ENCODE measurements around the gene CCDC78. TPM values are rescaled to one million over a fixed set of nuclear protein-coding genes. Genes with fewer than 3 reads are reported as not detected.

CCDC78 gene
- total and polyA plus RNA-seq, 2 of the 13 experiments (the other 11 are each of a cell fraction or from before 2014, with no cell fraction given) = 0.53 to 1.5 TPM

- TF ChIP-seq ADNP (CRISPR knock-in tag; IDR thresholded peaks at IDR 0.05) (no peak), MLLT10 (CRISPR knock-in tag; IDR thresholded peaks at IDR 0.05) (no peak), ZNF260 (CRISPR knock-in tag; IDR thresholded peaks at IDR 0.05; ENCODE audit: borderline replicate concordance, low read depth) (no peak), CENPX (CRISPR knock-in tag; IDR thresholded peaks at IDR 0.05) (no peak), TGIF2 (CRISPR knock-in tag; IDR thresholded peaks at IDR 0.05) (peak; percentile 64), PTBP1 (IDR thresholded peaks at IDR 0.05; ENCODE audit: low read depth, low read length, poor library complexity, severe bottlenecking) (no peak), ZGPAT (CRISPR knock-in tag; IDR thresholded peaks at IDR 0.05) (peak; percentile 87), TOPORS (CRISPR knock-in tag; IDR thresholded peaks at IDR 0.05) (peak; percentile 85; the same call in 1 of the 2 replicates), KLF16 (CRISPR knock-in tag; IDR thresholded peaks at IDR 0.05) (peak in 1 of 2 experiments; percentile 94; a peak in 2 of 4 replicates), SNRNP70 (IDR thresholded peaks at IDR 0.05; ENCODE audit: low read depth, low read length) (no peak), SOX13 (IDR thresholded peaks at IDR 0.05) (no peak), SOX13 (CRISPR knock-in tag; conservative IDR thresholded peaks at IDR 0.05 in 1 of 2, IDR thresholded peaks at IDR 0.05 in 1 of 2) (peak in 1 of 2 experiments; percentile 6; a peak in 1 of 4 replicates), EZH2 (conservative IDR thresholded peaks at IDR 0.05; ENCODE audit: low read depth, low read length) (no peak), CAMTA2 (CRISPR knock-in tag; IDR thresholded peaks at IDR 0.05; ENCODE audit: borderline replicate concordance) (no peak), ZNF709 (CRISPR knock-in tag; IDR thresholded peaks at IDR 0.05) (0 out of 2 replicates have a peak, but pooled peaks have one; percentile 63), SP1 (IDR thresholded peaks at IDR 0.05) (no peak), SP1 (CRISPR knock-in tag; IDR thresholded peaks at IDR 0.05) (peak; percentile 76), ERF (CRISPR knock-in tag; IDR thresholded peaks at IDR 0.05) (peak; percentile 95), ZNF510 (CRISPR knock-in tag; IDR thresholded peaks at IDR 0.05; ENCODE audit: low read depth) (no peak), DNMT3B (CRISPR knock-in tag; conservative IDR thresholded peaks at IDR 0.05) (no peak), ZBED4 (CRISPR knock-in tag; IDR thresholded peaks at IDR 0.05; ENCODE audit: borderline replicate concordance) (peak; percentile 74; the same call in 1 of the 2 replicates), ZNF331 (CRISPR knock-in tag; IDR thresholded peaks at IDR 0.05) (peak; percentile 88), ZNF720 (CRISPR knock-in tag; IDR thresholded peaks at IDR 0.05) (no peak), ZNF644 (CRISPR knock-in tag; IDR thresholded peaks at IDR 0.05; ENCODE audit: low read depth) (no peak), SP4 (CRISPR knock-in tag; IDR thresholded peaks at IDR 0.05) (peak; percentile 85)
- TF ChIP-seq, protein P1, sequence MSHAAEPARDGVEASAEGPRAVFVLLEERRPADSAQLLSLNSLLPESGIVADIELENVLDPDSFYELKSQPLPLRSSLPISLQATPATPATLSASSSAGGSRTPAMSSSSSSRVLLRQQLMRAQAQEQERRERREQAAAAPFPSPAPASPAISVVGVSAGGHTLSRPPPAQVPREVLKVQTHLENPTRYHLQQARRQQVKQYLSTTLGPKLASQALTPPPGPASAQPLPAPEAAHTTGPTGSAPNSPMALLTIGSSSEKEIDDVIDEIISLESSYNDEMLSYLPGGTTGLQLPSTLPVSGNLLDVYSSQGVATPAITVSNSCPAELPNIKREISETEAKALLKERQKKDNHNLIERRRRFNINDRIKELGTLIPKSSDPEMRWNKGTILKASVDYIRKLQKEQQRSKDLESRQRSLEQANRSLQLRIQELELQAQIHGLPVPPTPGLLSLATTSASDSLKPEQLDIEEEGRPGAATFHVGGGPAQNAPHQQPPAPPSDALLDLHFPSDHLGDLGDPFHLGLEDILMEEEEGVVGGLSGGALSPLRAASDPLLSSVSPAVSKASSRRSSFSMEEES (CRISPR knock-in tag; IDR thresholded peaks at IDR 0.05) = peak; percentile 51; the same call in 1 of the 2 replicates
Measured at GRCh38 chr16:740764-741505, 14.7 kb upstream of the CCDC78 start, which contains the start of gene CIAO3 (continued).
